Stimulated activated CD8-positive, alpha-beta memory T cell treated with anti-CD3 and anti-CD28 coated beads, Interleukin-2, amount 100 ng/mL, for 1 hour (primary cell): Measurements from ENCODE around the gene PLXNB2.

Experiments used
- DNase-seq, 2 donors: peaks; one replicate each; pipeline ENCODE4 v3.0.0-alpha.2; 2020; ENCODE audit warnings: low read depth in 2 of 2

The PLXNB2 gene

GRCh38 chr22:50232481-50233151, 74.8 kb downstream of the PLXNB2 start:
- DNase-seq: no peak

GRCh38 chr22:50229370-50229769, 78.1 kb downstream of the PLXNB2 start:
- DNase-seq: no peak

GRCh38 chr22:50228366-50228765, 79.1 kb downstream of the PLXNB2 start:
- DNase-seq: no peak

GRCh38 chr22:50227579-50228215, 79.7 kb downstream of the PLXNB2 start:
- DNase-seq: no peak

GRCh38 chr22:50226875-50227165, 80.6 kb downstream of the PLXNB2 start:
- DNase-seq: no peak

- no peak for DNase-seq
Measured at GRCh38 chr22:50226063-50226874, 81.2 kb downstream of the PLXNB2 start.

- no peak for DNase-seq
Measured at GRCh38 chr22:50225200-50225969, 82.1 kb downstream of the PLXNB2 start.
